Mesenchymal stem cell (in vitro differentiated cells and primary cell): ENCODE results near the gene CCDC85A.

Experiments
- DNase-seq: peaks from one replicate; pipeline ENCODE4 v3.0.0-alpha.2; 2013
- H2AFZ ChIP-seq: one replicate; pipeline ENCODE4 v1.6.1; 2013; ENCODE audit warnings: low read depth, mild to moderate bottlenecking, control low read depth, inconsistent platforms, low read length, moderate library complexity
- H2AK5ac ChIP-seq: 2 replicates; pipeline ENCODE4 v1.6.1; 2013; ENCODE audit warnings: low read length, moderate library complexity, mild to moderate bottlenecking, inconsistent platforms; ENCODE audit not compliant: severe bottlenecking
- H2BK120ac ChIP-seq: one replicate; pipeline ENCODE4 v1.6.1; 2013; ENCODE audit warnings: low read depth, mild to moderate bottlenecking, inconsistent platforms, low read length, moderate library complexity
- H2BK12ac ChIP-seq, 2 experiments: one replicate each; pipeline ENCODE4 v1.6.1; 2013; ENCODE audit warnings: inconsistent platforms in 2 of 2, low read length in 2 of 2, mild to moderate bottlenecking in 2 of 2, moderate library complexity in 2 of 2, control low read depth in 1 of 2
- H2BK15ac ChIP-seq: one replicate; pipeline ENCODE4 v1.6.1; 2013; ENCODE audit warnings: mild to moderate bottlenecking, low read depth, inconsistent platforms; ENCODE audit not compliant: poor library complexity, severe bottlenecking
- H2BK5ac ChIP-seq: 2 replicates; pipeline ENCODE4 v1.6.1; 2013; ENCODE audit warnings: low read depth, mild to moderate bottlenecking, low read length, control low read depth, inconsistent platforms; ENCODE audit not compliant: poor library complexity, severe bottlenecking
- H3K14ac ChIP-seq, 2 experiments: one replicate each; pipeline ENCODE4 v1.6.1; 2013; ENCODE audit warnings: inconsistent platforms in 2 of 2, low read length in 2 of 2, control low read depth in 1 of 2, mild to moderate bottlenecking in 1 of 2, moderate library complexity in 1 of 2
- H3K18ac ChIP-seq, 2 experiments: one replicate each; pipeline ENCODE4 v1.6.1; 2013; ENCODE audit warnings: inconsistent platforms in 2 of 2, low read length in 2 of 2, control low read depth in 1 of 2, low read depth in 1 of 2, mild to moderate bottlenecking in 1 of 2
- H3K23ac ChIP-seq, 2 experiments: one replicate each; pipeline ENCODE4 v1.6.1; 2013; ENCODE audit warnings: inconsistent platforms in 2 of 2, low read length in 2 of 2, mild to moderate bottlenecking in 2 of 2, moderate library complexity in 2 of 2, control low read depth in 1 of 2
- H3K27ac ChIP-seq: 2 replicates; pipeline ENCODE4 v1.5.1; 2013; ENCODE audit warnings: mild to moderate bottlenecking, moderate library complexity, low read length, control low read depth, inconsistent platforms; ENCODE audit not compliant: poor library complexity, severe bottlenecking
- H3K27me3 ChIP-seq, 2 experiments: 2 replicates each; pipeline versions ENCODE4 v1.6.1 to v1.7.0; 2013; ENCODE audit warnings: low read length in 2 of 2, mild to moderate bottlenecking in 2 of 2, moderate library complexity in 2 of 2, control low read depth in 1 of 2, inconsistent platforms in 1 of 2; ENCODE audit not compliant: control insufficient read depth in 1 of 2, insufficient read depth in 1 of 2
- H3K36me3 ChIP-seq, 2 experiments: 2 replicates each; pipeline versions ENCODE4 v1.6.1 to v1.7.0; 2013; ENCODE audit warnings: low read length in 2 of 2, control low read depth in 1 of 2, inconsistent platforms in 1 of 2, low read depth in 1 of 2, mild to moderate bottlenecking in 1 of 2; ENCODE audit not compliant: insufficient read depth in 2 of 2, control insufficient read depth in 1 of 2
- H3K4ac ChIP-seq, 2 experiments: one replicate each; pipeline ENCODE4 v1.6.1; 2013; ENCODE audit warnings: inconsistent platforms in 2 of 2, low read length in 2 of 2, mild to moderate bottlenecking in 2 of 2, moderate library complexity in 2 of 2, control low read depth in 1 of 2, low read depth in 1 of 2
- H3K4me1 ChIP-seq: 2 replicates; pipeline ENCODE4 v1.6.1; 2013; ENCODE audit warnings: low read depth, low read length, control low read depth; ENCODE audit not compliant: control insufficient read depth, insufficient read depth
- H3K4me2 ChIP-seq: 2 replicates; pipeline ENCODE4 v1.6.1; 2013; ENCODE audit warnings: low read length, mild to moderate bottlenecking, inconsistent platforms; ENCODE audit not compliant: poor library complexity, severe bottlenecking
- H3K4me3 ChIP-seq, 2 experiments: 2 replicates each; pipeline versions ENCODE4 v1.5.1 to v1.7.0; 2013; ENCODE audit warnings: low read length in 2 of 2, mild to moderate bottlenecking in 2 of 2, control low read depth in 1 of 2, low read depth in 1 of 2; ENCODE audit not compliant: insufficient read depth in 1 of 2
- H3K79me1 ChIP-seq: replicated peaks from 2 replicates; pipeline ENCODE4 v1.6.1; 2013; ENCODE audit warnings: mild to moderate bottlenecking, control low read depth, low read length, inconsistent platforms; ENCODE audit not compliant: poor library complexity, severe bottlenecking
- H3K9ac ChIP-seq: 2 replicates; pipeline ENCODE4 v1.7.0; 2013; ENCODE audit warnings: mild to moderate bottlenecking, low read length, moderate library complexity
- H3K9me3 ChIP-seq: 2 replicates; pipeline ENCODE4 v1.7.0; 2013; ENCODE audit warnings: mild to moderate bottlenecking, low read length; ENCODE audit not compliant: control insufficient read depth
- H4K8ac ChIP-seq: one replicate; pipeline ENCODE4 v1.6.1; 2013; ENCODE audit warnings: inconsistent platforms, mild to moderate bottlenecking, low read length, moderate library complexity
- H4K91ac ChIP-seq: one replicate; pipeline ENCODE4 v1.6.1; 2013; ENCODE audit warnings: mild to moderate bottlenecking, low read length, inconsistent platforms
- WGBS: methylation state at CpG from one replicate; pipeline ENCODE4 v1.1.7; 2013; ENCODE audit warnings: mixed read lengths; 5-methylcytosine and 5-hydroxymethylcytosine counted together

Gene CCDC85A

DNA sequence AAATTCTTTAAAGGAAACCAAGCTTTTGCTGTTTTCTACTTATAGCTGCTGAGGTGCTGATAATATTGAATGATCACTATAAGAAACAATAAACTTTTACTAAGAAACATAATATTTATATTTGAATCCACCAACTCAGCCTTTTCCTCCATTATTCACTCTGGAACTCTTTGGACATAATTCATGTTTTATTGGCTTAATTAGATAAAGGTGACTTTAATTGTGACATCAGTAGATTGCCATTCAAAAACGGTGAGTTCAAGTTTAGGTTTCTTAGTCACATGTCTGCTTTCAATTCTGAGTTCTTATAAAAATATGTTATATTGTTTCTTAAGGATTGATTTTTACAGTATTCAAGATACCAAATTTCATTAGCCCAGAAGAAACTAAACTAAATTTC lies 24.0 kb downstream of the CCDC85A start:
- no peak overlapping the region for H3K4me2 ChIP-seq
- no peaks in the 10 kb centered on the region for H3K9me3 ChIP-seq
- H3K9ac ChIP-seq = no peak overlapping the region
- no CpG with 5 or more reads among the region's 1 CpG for WGBS
- no peak overlapping the region for H2BK12ac ChIP-seq
- no peak overlapping the region for H3K14ac ChIP-seq
- no peak overlapping the region for H4K8ac ChIP-seq
- H3K4me3 ChIP-seq = no peak overlapping the region
- no peak overlapping the region for H2AFZ ChIP-seq
- H2AK5ac ChIP-seq = no peak overlapping the region
- H4K91ac ChIP-seq = no peak overlapping the region
- H3K27me3 ChIP-seq = no peaks in the 10 kb centered on the region
- H3K36me3 ChIP-seq = no peaks in the 10 kb centered on the region
- H3K4ac ChIP-seq = no peak overlapping the region
- no peaks in the 10 kb centered on the region for H3K79me1 ChIP-seq
- H3K18ac ChIP-seq = no peak overlapping the region
- H3K23ac ChIP-seq = no peak overlapping the region
- H3K27ac ChIP-seq = no peak overlapping the region
- no peak overlapping the region for H2BK120ac ChIP-seq
- H3K4me1 ChIP-seq = no peaks in the 10 kb centered on the region
- H2BK15ac ChIP-seq = no peak overlapping the region
- DNase-seq = no peak
- no peak overlapping the region for H2BK5ac ChIP-seq

GRCh38 chr2:56208380-56208779 lies 24.6 kb downstream of the CCDC85A start:
- Histone ChIP-seq H4K8ac (no peak overlapping the region), H3K27me3 (no peaks in the 10 kb centered on the region), H3K4ac (no peak overlapping the region), H2AFZ (no peak overlapping the region), H2BK15ac (no peak overlapping the region), H3K27ac (no peak overlapping the region), H3K9ac (no peak overlapping the region), H3K14ac (no peak overlapping the region), H3K4me3 (no peak overlapping the region), H4K91ac (no peak overlapping the region), H3K36me3 (no peaks in the 10 kb centered on the region), H3K4me1 (no peaks in the 10 kb centered on the region), H2AK5ac (no peak overlapping the region), H2BK120ac (no peak overlapping the region), H3K9me3 (no peaks in the 10 kb centered on the region), H3K4me2 (no peak overlapping the region), H3K23ac (no peak overlapping the region), H2BK5ac (no peak overlapping the region), H3K79me1 (no peaks in the 10 kb centered on the region), H2BK12ac (no peak overlapping the region), H3K18ac (no peak overlapping the region)
- no CpG with 5 or more reads among the region's 1 CpG for whole genome bisulfite sequencing
- no peak for DNase-seq

GRCh38 chr2:56209701-56210100 lies 25.9 kb downstream of the CCDC85A start:
- no CpG with 5 or more reads among the region's 1 CpG for WGBS
- Histone ChIP-seq H2BK120ac (no peak overlapping the region), H3K9ac (no peak overlapping the region)

DNA sequence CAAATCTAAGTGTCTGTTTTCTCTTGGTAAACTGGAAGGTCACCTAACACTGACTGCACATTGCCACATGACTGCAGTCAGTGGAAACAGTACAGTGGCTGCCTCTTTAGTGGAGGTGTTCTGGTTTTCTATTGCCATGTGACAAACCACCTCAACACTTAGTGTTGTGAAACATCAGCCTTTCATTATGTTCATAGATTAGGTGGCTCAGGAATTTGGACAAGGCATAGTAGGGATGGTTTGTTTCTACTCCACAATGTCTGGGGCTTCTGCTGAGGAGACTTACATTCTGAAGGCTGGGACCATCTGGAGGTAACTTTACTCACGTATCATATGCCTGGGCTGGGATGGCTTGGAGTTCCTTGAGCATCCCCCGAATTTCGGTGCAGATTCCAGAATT lies 26.5 kb downstream of the CCDC85A start:
- no peak overlapping the region for H3K4me3 ChIP-seq
- 96% methylated on average over 3 of the region's 3 CpGs for WGBS
- no peak for DNase-seq

More at GRCh38 chr2:56209701-56210100, 25.9 kb downstream of the CCDC85A start:
- H2BK5ac ChIP-seq = no peak overlapping the region
- H3K79me1 ChIP-seq = no peaks in the 10 kb centered on the region
- H4K8ac ChIP-seq = no peak overlapping the region
- H3K14ac ChIP-seq = no peak overlapping the region
- no peak overlapping the region for H3K27ac ChIP-seq
- H3K4me1 ChIP-seq = no peaks in the 10 kb centered on the region
- no peak overlapping the region for H3K4ac ChIP-seq
- H2AK5ac ChIP-seq = no peak overlapping the region
- no peak overlapping the region for H2AFZ ChIP-seq
- H3K27me3 ChIP-seq = no peaks in the 10 kb centered on the region
- no peak overlapping the region for H2BK15ac ChIP-seq
- H3K23ac ChIP-seq = no peak overlapping the region
- DNase-seq = no peak
- H4K91ac ChIP-seq = no peak overlapping the region
- no peak overlapping the region for H2BK12ac ChIP-seq
- no peak overlapping the region for H3K4me3 ChIP-seq
- no peak overlapping the region for H3K4me2 ChIP-seq
- no peaks in the 10 kb centered on the region for H3K36me3 ChIP-seq
- no peak overlapping the region for H3K18ac ChIP-seq
- no peaks in the 10 kb centered on the region for H3K9me3 ChIP-seq

More for the DNA sequence above, 26.5 kb downstream of the CCDC85A start:
- Histone ChIP-seq H3K23ac (no peak overlapping the region), H3K36me3 (no peaks in the 10 kb centered on the region), H3K14ac (no peak overlapping the region), H3K9me3 (no peaks in the 10 kb centered on the region), H2AFZ (no peak overlapping the region), H2AK5ac (no peak overlapping the region), H2BK5ac (no peak overlapping the region), H3K4me2 (no peak overlapping the region), H3K4me1 (no peaks in the 10 kb centered on the region), H2BK15ac (no peak overlapping the region), H3K4ac (no peak overlapping the region), H3K79me1 (no peaks in the 10 kb centered on the region), H2BK120ac (no peak overlapping the region), H3K18ac (no peak overlapping the region), H3K27me3 (no peaks in the 10 kb centered on the region), H4K91ac (no peak overlapping the region), H2BK12ac (no peak overlapping the region), H3K9ac (no peak overlapping the region), H4K8ac (no peak overlapping the region), H3K27ac (no peak overlapping the region)
